ENCODE data around the gene ENDOV. TPM values are rescaled to one million over a fixed set of nuclear protein-coding genes. Genes with fewer than 3 reads are reported as not detected.

ENDOV gene
- total RNA-seq, 1 donor from 2014 or later: 30.7 TPM

DNA sequence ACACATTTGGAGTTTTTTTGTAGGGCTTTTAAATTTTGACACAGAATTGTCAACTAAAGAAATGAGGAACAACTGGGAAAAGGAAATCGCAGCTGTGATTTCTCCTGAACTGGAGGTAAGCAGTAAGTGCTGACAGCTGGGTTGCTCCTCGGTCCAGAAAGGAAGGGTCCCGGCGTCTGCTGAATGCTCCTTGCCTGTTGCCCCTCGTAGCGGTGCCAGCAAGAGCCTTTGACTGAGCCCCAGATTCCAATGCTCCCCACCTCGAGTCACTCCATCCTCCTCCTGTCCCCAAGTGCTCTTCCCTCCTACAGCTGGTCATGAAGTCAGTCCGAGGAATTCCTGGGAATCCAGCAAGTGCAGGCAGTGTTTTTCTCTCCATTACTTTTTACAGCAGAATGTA, 32.0 kb upstream of the ENDOV start:
- H3K27me3 Mint-ChIP-seq: no peaks in the 10 kb centered on the region
- no peaks in the 10 kb centered on the region for H3K9me3 Mint-ChIP-seq
- TF ChIP-seq, protein P1, sequence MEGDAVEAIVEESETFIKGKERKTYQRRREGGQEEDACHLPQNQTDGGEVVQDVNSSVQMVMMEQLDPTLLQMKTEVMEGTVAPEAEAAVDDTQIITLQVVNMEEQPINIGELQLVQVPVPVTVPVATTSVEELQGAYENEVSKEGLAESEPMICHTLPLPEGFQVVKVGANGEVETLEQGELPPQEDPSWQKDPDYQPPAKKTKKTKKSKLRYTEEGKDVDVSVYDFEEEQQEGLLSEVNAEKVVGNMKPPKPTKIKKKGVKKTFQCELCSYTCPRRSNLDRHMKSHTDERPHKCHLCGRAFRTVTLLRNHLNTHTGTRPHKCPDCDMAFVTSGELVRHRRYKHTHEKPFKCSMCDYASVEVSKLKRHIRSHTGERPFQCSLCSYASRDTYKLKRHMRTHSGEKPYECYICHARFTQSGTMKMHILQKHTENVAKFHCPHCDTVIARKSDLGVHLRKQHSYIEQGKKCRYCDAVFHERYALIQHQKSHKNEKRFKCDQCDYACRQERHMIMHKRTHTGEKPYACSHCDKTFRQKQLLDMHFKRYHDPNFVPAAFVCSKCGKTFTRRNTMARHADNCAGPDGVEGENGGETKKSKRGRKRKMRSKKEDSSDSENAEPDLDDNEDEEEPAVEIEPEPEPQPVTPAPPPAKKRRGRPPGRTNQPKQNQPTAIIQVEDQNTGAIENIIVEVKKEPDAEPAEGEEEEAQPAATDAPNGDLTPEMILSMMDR (conservative IDR thresholded peaks at IDR 0.05): no peak
- no peak overlapping the region for H3K4me3 Mint-ChIP-seq
- peaks cover 17% of the 10 kb centered on the region for H3K36me3 Mint-ChIP-seq
- peak overlapping the region; percentile 45 for H3K27ac Mint-ChIP-seq
- no peaks in the 10 kb centered on the region for H3K4me1 Mint-ChIP-seq (ENCODE audit: unreplicated experiment)
- DNase-seq (ENCODE audit: extremely low spot score, unreplicated experiment): no peak

DNA sequence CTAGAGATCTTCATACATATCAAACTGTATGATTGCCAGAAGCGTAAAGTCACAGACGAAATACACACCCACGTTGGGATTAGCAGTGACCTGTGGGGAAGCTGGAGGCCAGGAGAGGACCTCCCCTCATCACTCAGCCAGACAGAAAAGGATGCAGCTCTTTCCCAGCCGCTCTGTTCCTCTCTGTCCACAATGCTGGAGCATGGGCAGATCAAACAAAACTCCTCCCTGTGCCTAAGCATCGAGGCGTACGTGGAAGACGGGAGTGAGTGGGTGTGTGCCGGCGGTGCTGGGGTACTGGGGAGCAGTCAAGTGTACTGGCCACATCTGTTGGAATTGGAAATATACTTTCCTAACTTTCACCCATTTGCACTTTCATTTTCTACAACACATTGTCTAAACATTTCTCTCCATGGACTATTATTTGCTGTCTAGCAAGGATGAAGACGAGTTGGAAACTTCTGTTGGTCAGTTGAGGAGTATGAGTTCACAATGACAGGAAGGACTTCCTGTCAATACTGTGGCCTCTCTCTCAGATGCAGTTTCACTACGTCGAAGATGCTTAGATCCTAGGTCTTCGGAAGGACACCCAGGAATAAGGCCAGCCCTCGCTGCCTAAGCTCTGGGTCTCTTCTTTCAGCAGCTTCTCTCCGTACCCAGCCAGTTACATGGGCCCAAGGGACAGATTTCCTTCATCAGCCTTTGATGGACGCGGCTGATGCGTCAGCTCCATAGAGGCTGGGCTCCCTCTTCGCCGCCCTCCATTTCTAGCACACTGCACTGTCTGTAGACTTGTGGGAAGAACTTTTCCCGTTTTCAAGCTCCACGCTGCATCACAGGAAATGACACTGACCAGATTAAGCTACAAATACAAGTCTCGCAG, 30.6 kb upstream of the ENDOV start:
- Mint-ChIP-seq H3K4me3 (no peak overlapping the region), H3K4me1 (ENCODE audit: unreplicated experiment) (no peaks in the 10 kb centered on the region), H3K27ac (no peak overlapping the region), H3K27me3 (no peaks in the 10 kb centered on the region), H3K9me3 (no peaks in the 10 kb centered on the region), H3K36me3 (peaks cover 16% of the 10 kb centered on the region)
- TF ChIP-seq, protein P1 (conservative IDR thresholded peaks at IDR 0.05): no peak
- no peak for DNase-seq (ENCODE audit: extremely low spot score, unreplicated experiment)

DNA sequence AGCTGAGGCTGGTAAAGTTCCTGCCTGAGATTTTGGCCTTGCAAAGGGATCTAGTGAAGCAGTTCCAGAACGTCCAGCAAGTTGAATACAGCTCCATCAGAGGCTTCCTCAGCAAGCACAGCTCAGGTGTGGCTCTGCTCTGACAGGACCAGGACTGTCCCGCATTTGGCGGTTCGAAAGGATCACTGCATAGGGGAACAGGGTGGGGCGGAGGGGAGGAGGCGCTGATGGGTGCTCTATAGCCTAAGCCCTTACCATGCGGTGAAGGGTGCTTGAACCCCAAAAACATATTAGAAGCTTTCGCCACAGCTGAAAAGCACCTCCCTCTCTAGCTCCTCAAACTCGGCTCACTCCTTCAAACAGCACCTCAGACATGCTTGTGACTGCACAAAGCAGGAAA, 29.9 kb upstream of the ENDOV start:
- Mint-ChIP-seq H3K36me3 (peaks cover 13% of the 10 kb centered on the region), H3K4me1 (ENCODE audit: unreplicated experiment) (no peaks in the 10 kb centered on the region), H3K27ac (no peak overlapping the region), H3K4me3 (no peak overlapping the region), H3K9me3 (no peaks in the 10 kb centered on the region), H3K27me3 (no peaks in the 10 kb centered on the region)
- TF ChIP-seq, protein P1 (conservative IDR thresholded peaks at IDR 0.05): no peak
- DNase-seq (ENCODE audit: extremely low spot score, unreplicated experiment): no peak

DNA sequence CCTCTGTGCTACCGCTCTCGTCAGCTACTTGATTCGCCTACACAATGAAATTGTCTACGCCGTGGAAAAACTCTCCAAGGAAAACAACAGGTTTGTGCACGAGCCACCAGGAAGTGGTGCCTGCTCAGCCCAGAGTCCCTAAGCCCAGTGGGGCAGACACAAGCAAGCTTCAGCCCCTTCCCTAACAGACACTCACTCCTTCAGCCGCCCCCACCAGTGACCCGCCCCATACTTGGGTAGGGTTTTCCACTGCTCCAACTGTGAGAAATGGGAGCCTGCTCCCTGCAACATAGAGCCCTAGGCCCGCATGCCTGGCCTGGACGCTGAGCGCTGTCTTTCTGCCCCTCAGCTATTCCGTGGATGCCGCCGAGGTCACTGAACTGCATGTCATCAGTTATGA, 28.6 kb upstream of the ENDOV start:
- Mint-ChIP-seq H3K4me3 (no peak overlapping the region), H3K27ac (no peak overlapping the region), H3K27me3 (no peaks in the 10 kb centered on the region), H3K4me1 (ENCODE audit: unreplicated experiment) (no peaks in the 10 kb centered on the region), H3K36me3 (peaks cover 13% of the 10 kb centered on the region), H3K9me3 (no peaks in the 10 kb centered on the region)
- DNase-seq (ENCODE audit: extremely low spot score, unreplicated experiment): no peak
- TF ChIP-seq, protein P1 (conservative IDR thresholded peaks at IDR 0.05): no peak

DNA sequence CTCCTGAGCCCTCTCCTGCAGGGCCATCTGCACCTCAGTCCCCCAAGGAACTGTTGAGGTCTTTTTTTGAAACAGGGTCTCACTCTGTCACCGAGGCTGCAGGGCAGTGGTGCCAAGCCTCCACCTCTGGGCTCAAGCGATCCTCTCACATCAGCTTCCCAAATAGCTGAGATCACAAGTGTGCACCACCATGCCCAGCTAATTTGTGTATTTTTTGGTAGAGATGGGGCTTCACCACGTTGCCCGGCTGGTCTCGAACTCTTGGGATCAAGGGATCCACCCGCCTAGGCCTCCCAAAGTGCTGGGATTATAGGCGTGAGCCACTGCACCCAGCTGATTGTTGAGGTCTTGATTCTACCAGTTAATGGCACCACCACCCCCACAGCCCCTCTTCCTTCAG, 27.9 kb upstream of the ENDOV start:
- H3K27me3 Mint-ChIP-seq: no peaks in the 10 kb centered on the region
- no peak for DNase-seq (ENCODE audit: extremely low spot score, unreplicated experiment)
- H3K4me1 Mint-ChIP-seq (ENCODE audit: unreplicated experiment): no peaks in the 10 kb centered on the region
- H3K27ac Mint-ChIP-seq: no peak overlapping the region
- no peaks in the 10 kb centered on the region for H3K9me3 Mint-ChIP-seq
- H3K36me3 Mint-ChIP-seq: peaks cover 16% of the 10 kb centered on the region
- TF ChIP-seq, protein P1 (conservative IDR thresholded peaks at IDR 0.05): no peak
- H3K4me3 Mint-ChIP-seq: no peak overlapping the region
